HepG2 (cell line): ENCODE results near the gene QTRT2. TPM values are rescaled to one million over a fixed set of nuclear protein-coding genes. Genes with fewer than 3 reads are reported as not detected.

Source experiments
- ATAC-seq: fragments of 200-7000 bp; cut with Tn5 transposase; 3 replicates; pipeline ENCODE4 v1.9.1; 2020; ENCODE audit warnings: mild to moderate bottlenecking, moderate library complexity
- BruUV-seq: library from RNA; stranded (reverse); fragments of 400-500 nt; replicated peaks from 2 replicates; lab custom pipeline; 2021; lab: Mats Ljungman, UMichigan
- CTCF ChIA-PET: fragments of 300-600 bp; formaldehyde crosslinking; extraction: SDS; loops from one replicate; lab custom pipeline; 2021; ENCODE audit warnings: low total read pairs, inconsistent platforms, low intra/inter-chr PET ratio; lab: Yijun Ruan, JAX
- POLR2A ChIA-PET: fragments of 350-600 bp; sonication (Branson Sonifier 250); formaldehyde crosslinking; loops from one replicate; lab custom pipeline; 2020; ENCODE audit warnings: antibody characterized with exemption, inconsistent platforms; lab: Yijun Ruan, JAX
- DNase-seq: peaks from one replicate; pipeline ENCODE4 v3.0.0-alpha.2; 2015; ENCODE audit warnings: low spot score
- FAIRE-seq: peaks from 3 replicates; lab custom pipeline; 2011; peaks lifted over from hg19 to GRCh38; lab: Jason Lieb, UNC
- H2AFZ ChIP-seq: one replicate; pipeline ENCODE4 v1.6.1; 2011; ENCODE audit warnings: low read length, inconsistent platforms
- H3K27ac ChIP-seq: fragments of 300-600 bp; 3 replicates; pipeline ENCODE4 v1.8.0; 2011; ENCODE audit warnings: mixed run types, mild to moderate bottlenecking, mixed read lengths, low read length, inconsistent platforms; ENCODE audit not compliant: insufficient read depth; ENCODE audit errors: extremely low read length
- H3K27me3 ChIP-seq, 2 experiments: fragments of 200-600 bp in 1 of 2; 2 replicates in 1 of 2; 3 replicates in 1 of 2; pipeline versions ENCODE4 v1.6.0 to v1.8.0; 2011; ENCODE audit warnings: low read length in 2 of 2, mild to moderate bottlenecking in 2 of 2, moderate library complexity in 2 of 2, inconsistent platforms in 1 of 2; ENCODE audit not compliant: insufficient read depth in 2 of 2, control insufficient read depth in 1 of 2
- H3K36me3 ChIP-seq, 2 experiments: fragments of 200-600 bp in 1 of 2; replicated peaks in 1 of 2; 2 replicates in 1 of 2; 3 replicates in 1 of 2; pipeline versions ENCODE4 v1.5.1 to v1.8.0; 2011; ENCODE audit warnings: low read length in 2 of 2, inconsistent platforms in 1 of 2; ENCODE audit not compliant: insufficient read depth in 2 of 2, control insufficient read depth in 1 of 2
- H3K4me1 ChIP-seq: 2 replicates; pipeline ENCODE4 v1.5.1; 2012; ENCODE audit warnings: low read length, inconsistent platforms; ENCODE audit not compliant: insufficient read depth
- H3K4me2 ChIP-seq: 2 replicates; pipeline ENCODE4 v1.6.0; 2011; ENCODE audit warnings: low read depth, low read length, inconsistent platforms
- H3K4me3 ChIP-seq, 3 experiments: fragments of 200-600 bp in 1 of 3; sonication (generic), shearing (Covaris generic) in 1 of 3; replicated peaks in 1 of 3; 2 replicates each; pipeline ENCODE4 v1.5.1; 2011 to 2016; ENCODE audit warnings: low read length in 3 of 3, inconsistent platforms in 2 of 3, low read depth in 2 of 3, mild to moderate bottlenecking in 2 of 3, control low read depth in 1 of 3, mixed read lengths in 1 of 3; ENCODE audit not compliant: insufficient read depth in 1 of 3
- H3K79me2 ChIP-seq: one replicate; pipeline ENCODE4 v1.6.1; 2011; ENCODE audit warnings: low read length, inconsistent platforms; ENCODE audit not compliant: insufficient read depth
- H3K9ac ChIP-seq: 2 replicates; pipeline ENCODE4 v1.6.0; 2011; ENCODE audit warnings: mild to moderate bottlenecking, low read depth, low read length, inconsistent platforms; ENCODE audit not compliant: insufficient read depth
- H3K9me3 ChIP-seq: 2 replicates; pipeline ENCODE4 v1.5.1; 2012; ENCODE audit warnings: mild to moderate bottlenecking, low read length
- H4K20me1 ChIP-seq: 2 replicates; pipeline ENCODE4 v1.6.0; 2011; ENCODE audit warnings: inconsistent platforms, mild to moderate bottlenecking, low read length, moderate library complexity; ENCODE audit not compliant: insufficient read depth
- KLF12 ChIP-seq: sonication (generic); formaldehyde crosslinking; IDR thresholded peaks from 2 replicates; pipeline ENCODE4 v1.4.0; 2020; ENCODE audit warnings: missing genetic modification reagents, borderline replicate concordance
- POLR2G ChIP-seq: fragments of 200-400 bp; formaldehyde crosslinking; IDR thresholded peaks from 2 replicates; pipeline ENCODE4 v1.6.1; 2018; ENCODE audit warnings: mild to moderate bottlenecking, low read depth, low read length, moderate library complexity
- RCOR2 ChIP-seq: IDR thresholded peaks from 2 replicates; pipeline ENCODE4 v1.6.1; 2016; ENCODE audit warnings: missing biosample characterization, missing genetic modification reagents
- SIN3B ChIP-seq: fragments of 150-350 bp; IDR thresholded peaks from 2 replicates; pipeline ENCODE4 v1.6.1; 2014; ENCODE audit warnings: low read length
- YEATS2 ChIP-seq: sonication (generic); formaldehyde crosslinking; IDR thresholded peaks from 2 replicates; pipeline ENCODE4 v1.4.0; 2020; ENCODE audit warnings: missing genetic modification reagents, borderline replicate concordance
- YY1 ChIP-seq: IDR thresholded peaks from 2 replicates; pipeline ENCODE4 v1.6.1; 2011; ENCODE audit warnings: low read length, low read depth, moderate library complexity, mild to moderate bottlenecking; ENCODE audit not compliant: insufficient read depth, insufficient replicate concordance
- ZNF737 ChIP-seq: sonication (generic); formaldehyde crosslinking; IDR thresholded peaks from 2 replicates; pipeline ENCODE4 v1.5.0; 2020; ENCODE audit warnings: missing genetic modification reagents, mild to moderate bottlenecking, borderline replicate concordance
- ZNF761 ChIP-seq: sonication (generic); formaldehyde crosslinking; conservative IDR thresholded peaks from 2 replicates; pipeline ENCODE4 v1.4.0; 2020; ENCODE audit warnings: mild to moderate bottlenecking, missing genetic modification reagents
- ZSCAN20 ChIP-seq: sonication (generic); formaldehyde crosslinking; IDR thresholded peaks from 2 replicates; pipeline ENCODE4 v1.4.0; 2020; ENCODE audit warnings: missing genetic modification reagents, mild to moderate bottlenecking, borderline replicate concordance
- WGBS: methylation state at CpG from one replicate; pipeline ENCODE4 v1.1.6; 2017; ENCODE audit warnings: low lambda C conversion rate; 5-methylcytosine and 5-hydroxymethylcytosine counted together
- in situ Hi-C: cut with HindIII; loops from 2 replicates; pipeline ENCODE4 v1.10.0; 2017; ENCODE audit warnings: low pct_unique_long_range_greater_than_20kb; ENCODE audit not compliant: extremely low pct_ligation_motif_present
- intact Hi-C: fragments of 100-400 bp; cut with micrococcal nuclease; formaldehyde crosslinking; loops from one replicate; pipeline ENCODE4 v1.10.0; 2022; ENCODE audit not compliant: unreplicated experiment
- polyA plus RNA-seq, 8 experiments: library from polyadenylated mRNA; depleted of rRNA in 3 of 8; stranded (reverse) in 7 of 8; unstranded in 1 of 8; fragments of >200 nt; fragmentation: Illumina TruSeq in 4 of 8; extraction: Trizol in 4 of 8; gene quantifications; 2 replicates each; pipeline versions ENCODE4 v1.2.1 to v1.2.3, GENCODE V29; 2011 to 2016; ENCODE audit warnings: low read depth in 4 of 8, missing spikeins in 1 of 8, mixed read lengths in 1 of 8; ENCODE audit not compliant: insufficient read depth in 1 of 8
- total RNA-seq, 5 experiments: library from RNA; depleted of rRNA; stranded (reverse); fragments of >200 nt; fragmentation: Illumina TruSeq; extraction: Trizol; gene quantifications; 2 replicates each; pipeline ENCODE4 v1.2.3, GENCODE V29; 2016; ENCODE audit warnings: low read depth in 1 of 5
- TF ChIP-seq, protein P1 (sequence below): sonication (generic); formaldehyde crosslinking; IDR thresholded peaks from 2 replicates; pipeline ENCODE4 v1.5.0; 2020; ENCODE audit warnings: missing genetic modification reagents
- TF ChIP-seq, protein P2 (sequence below): sonication (generic); formaldehyde crosslinking; IDR thresholded peaks from 2 replicates; pipeline ENCODE4 v1.4.0; 2020; ENCODE audit warnings: missing genetic modification reagents
- TF ChIP-seq, protein P3 (sequence below): IDR thresholded peaks from 2 replicates; pipeline ENCODE4 v1.6.1; 2018; ENCODE audit warnings: missing genetic modification reagents, mild to moderate bottlenecking, missing compliant biosample characterization
- TF ChIP-seq, protein P4 (sequence below): IDR thresholded peaks from 2 replicates; pipeline ENCODE4 v1.6.1; 2016; ENCODE audit warnings: mild to moderate bottlenecking
- TF ChIP-seq, protein P5 (sequence below): sonication (generic); formaldehyde crosslinking; IDR thresholded peaks from 2 replicates; pipeline ENCODE4 v1.4.0; 2020; ENCODE audit warnings: missing genetic modification reagents
- TF ChIP-seq, protein P6 (sequence below): sonication (generic); formaldehyde crosslinking; IDR thresholded peaks from 2 replicates; pipeline ENCODE4 v1.8.0; 2022; ENCODE audit warnings: low read depth, missing genetic modification reagents

Gene QTRT2
- total and polyA plus RNA-seq, 2 of the 13 experiments (the other 11 are each of a cell fraction or from before 2014, with no cell fraction given), result 7.1 to 33.4 TPM

DNA sequence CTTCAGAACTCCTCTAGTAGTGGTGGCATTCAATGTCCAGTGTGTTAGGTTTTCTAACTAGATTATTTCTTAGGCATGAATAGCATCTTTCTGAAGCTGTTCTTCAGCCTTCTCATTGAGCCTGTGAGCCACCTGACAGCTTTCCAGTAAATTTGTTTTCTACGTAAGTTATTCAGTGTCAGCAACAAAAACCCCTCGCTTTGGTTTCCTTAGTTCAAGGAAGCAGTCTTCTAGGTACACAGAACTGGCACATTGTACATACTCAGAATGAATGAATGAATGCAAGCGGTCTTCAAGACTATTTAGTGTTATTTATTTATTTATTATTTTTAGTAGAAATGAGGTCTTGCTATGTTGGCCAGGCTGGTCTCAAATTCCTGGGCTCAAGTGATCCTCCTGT lies 77.4 kb downstream of the QTRT2 start:
- DNase-seq, result no peak
- 66% methylated on average over 3 of the region's 3 CpGs for WGBS
- TF ChIP-seq, protein P1, sequence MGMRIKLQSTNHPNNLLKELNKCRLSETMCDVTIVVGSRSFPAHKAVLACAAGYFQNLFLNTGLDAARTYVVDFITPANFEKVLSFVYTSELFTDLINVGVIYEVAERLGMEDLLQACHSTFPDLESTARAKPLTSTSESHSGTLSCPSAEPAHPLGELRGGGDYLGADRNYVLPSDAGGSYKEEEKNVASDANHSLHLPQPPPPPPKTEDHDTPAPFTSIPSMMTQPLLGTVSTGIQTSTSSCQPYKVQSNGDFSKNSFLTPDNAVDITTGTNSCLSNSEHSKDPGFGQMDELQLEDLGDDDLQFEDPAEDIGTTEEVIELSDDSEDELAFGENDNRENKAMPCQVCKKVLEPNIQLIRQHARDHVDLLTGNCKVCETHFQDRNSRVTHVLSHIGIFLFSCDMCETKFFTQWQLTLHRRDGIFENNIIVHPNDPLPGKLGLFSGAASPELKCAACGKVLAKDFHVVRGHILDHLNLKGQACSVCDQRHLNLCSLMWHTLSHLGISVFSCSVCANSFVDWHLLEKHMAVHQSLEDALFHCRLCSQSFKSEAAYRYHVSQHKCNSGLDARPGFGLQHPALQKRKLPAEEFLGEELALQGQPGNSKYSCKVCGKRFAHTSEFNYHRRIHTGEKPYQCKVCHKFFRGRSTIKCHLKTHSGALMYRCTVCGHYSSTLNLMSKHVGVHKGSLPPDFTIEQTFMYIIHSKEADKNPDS, result no peak
- TF ChIP-seq, protein P2, sequence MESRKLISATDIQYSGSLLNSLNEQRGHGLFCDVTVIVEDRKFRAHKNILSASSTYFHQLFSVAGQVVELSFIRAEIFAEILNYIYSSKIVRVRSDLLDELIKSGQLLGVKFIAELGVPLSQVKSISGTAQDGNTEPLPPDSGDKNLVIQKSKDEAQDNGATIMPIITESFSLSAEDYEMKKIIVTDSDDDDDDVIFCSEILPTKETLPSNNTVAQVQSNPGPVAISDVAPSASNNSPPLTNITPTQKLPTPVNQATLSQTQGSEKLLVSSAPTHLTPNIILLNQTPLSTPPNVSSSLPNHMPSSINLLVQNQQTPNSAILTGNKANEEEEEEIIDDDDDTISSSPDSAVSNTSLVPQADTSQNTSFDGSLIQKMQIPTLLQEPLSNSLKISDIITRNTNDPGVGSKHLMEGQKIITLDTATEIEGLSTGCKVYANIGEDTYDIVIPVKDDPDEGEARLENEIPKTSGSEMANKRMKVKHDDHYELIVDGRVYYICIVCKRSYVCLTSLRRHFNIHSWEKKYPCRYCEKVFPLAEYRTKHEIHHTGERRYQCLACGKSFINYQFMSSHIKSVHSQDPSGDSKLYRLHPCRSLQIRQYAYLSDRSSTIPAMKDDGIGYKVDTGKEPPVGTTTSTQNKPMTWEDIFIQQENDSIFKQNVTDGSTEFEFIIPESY (CRISPR knock-in tag), result no peak
- no peak for TF ChIP-seq YEATS2 (CRISPR knock-in tag)
- no peak for TF ChIP-seq YY1
- TF ChIP-seq, protein P3, sequence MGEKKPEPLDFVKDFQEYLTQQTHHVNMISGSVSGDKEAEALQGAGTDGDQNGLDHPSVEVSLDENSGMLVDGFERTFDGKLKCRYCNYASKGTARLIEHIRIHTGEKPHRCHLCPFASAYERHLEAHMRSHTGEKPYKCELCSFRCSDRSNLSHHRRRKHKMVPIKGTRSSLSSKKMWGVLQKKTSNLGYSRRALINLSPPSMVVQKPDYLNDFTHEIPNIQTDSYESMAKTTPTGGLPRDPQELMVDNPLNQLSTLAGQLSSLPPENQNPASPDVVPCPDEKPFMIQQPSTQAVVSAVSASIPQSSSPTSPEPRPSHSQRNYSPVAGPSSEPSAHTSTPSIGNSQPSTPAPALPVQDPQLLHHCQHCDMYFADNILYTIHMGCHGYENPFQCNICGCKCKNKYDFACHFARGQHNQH (CRISPR knock-in tag), result no peak
- TF ChIP-seq, protein P4, sequence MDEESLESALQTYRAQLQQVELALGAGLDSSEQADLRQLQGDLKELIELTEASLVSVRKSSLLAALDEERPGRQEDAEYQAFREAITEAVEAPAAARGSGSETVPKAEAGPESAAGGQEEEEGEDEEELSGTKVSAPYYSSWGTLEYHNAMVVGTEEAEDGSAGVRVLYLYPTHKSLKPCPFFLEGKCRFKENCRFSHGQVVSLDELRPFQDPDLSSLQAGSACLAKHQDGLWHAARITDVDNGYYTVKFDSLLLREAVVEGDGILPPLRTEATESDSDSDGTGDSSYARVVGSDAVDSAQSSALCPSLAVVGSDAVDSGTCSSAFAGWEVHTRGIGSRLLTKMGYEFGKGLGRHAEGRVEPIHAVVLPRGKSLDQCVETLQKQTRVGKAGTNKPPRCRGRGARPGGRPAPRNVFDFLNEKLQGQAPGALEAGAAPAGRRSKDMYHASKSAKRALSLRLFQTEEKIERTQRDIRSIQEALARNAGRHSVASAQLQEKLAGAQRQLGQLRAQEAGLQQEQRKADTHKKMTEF (CRISPR knock-in tag), result no peak
- TF ChIP-seq ZNF761, result no peak
- TF ChIP-seq, protein P5, sequence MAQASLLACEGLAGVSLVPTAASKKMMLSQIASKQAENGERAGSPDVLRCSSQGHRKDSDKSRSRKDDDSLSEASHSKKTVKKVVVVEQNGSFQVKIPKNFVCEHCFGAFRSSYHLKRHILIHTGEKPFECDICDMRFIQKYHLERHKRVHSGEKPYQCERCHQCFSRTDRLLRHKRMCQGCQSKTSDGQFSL (CRISPR knock-in tag), result no peak
- TF ChIP-seq RCOR2 (CRISPR knock-in tag), result no peak
- TF ChIP-seq, protein P6, sequence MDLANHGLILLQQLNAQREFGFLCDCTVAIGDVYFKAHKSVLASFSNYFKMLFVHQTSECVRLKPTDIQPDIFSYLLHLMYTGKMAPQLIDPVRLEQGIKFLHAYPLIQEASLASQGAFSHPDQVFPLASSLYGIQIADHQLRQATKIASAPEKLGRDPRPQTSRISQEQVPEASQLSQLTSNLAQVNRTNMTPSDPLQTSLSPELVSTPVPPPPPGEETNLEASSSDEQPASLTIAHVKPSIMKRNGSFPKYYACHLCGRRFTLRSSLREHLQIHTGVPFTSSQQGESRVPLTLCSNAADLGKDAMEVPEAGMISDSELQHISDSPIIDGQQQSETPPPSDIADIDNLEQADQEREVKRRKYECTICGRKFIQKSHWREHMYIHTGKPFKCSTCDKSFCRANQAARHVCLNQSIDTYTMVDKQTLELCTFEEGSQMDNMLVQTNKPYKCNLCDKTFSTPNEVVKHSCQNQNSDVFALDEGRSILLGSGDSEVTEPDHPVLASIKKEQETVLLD (CRISPR knock-in tag), result no peak
- no peak for TF ChIP-seq KLF12
- no peak for TF ChIP-seq SIN3B
- TF ChIP-seq POLR2G, result no peak
- no peak for TF ChIP-seq ZSCAN20 (CRISPR knock-in tag)
- no peak for TF ChIP-seq ZNF737 (CRISPR knock-in tag)

More for the DNA sequence above, 77.4 kb downstream of the QTRT2 start:
- H4K20me1 ChIP-seq, result no peaks in the 10 kb centered on the region
- ChIA-PET POLR2A (no interaction called here), CTCF (no interaction called here)
- H2AFZ ChIP-seq, result no peak overlapping the region
- no peak overlapping the region for H3K4me2 ChIP-seq
- no peak overlapping the region for H3K4me3 ChIP-seq
- H3K9ac ChIP-seq, result no peak overlapping the region
- H3K27ac ChIP-seq, result no peak overlapping the region
- ATAC-seq, result no peak
- in situ Hi-C loops (no loop called here), intact Hi-C loops (no loop called here)
- BruUV-seq, result no TSS peak
- H3K4me1 ChIP-seq, result no peaks in the 10 kb centered on the region
- no peaks in the 10 kb centered on the region for H3K9me3 ChIP-seq
- FAIRE-seq, result no peak
- peaks cover 0 to 4% of the 10 kb centered on the region in 2 experiments; a peak in 1 of 5 replicates for H3K27me3 ChIP-seq
- H3K36me3 ChIP-seq, result no peaks in the 10 kb centered on the region
- H3K79me2 ChIP-seq, result no peaks in the 10 kb centered on the region
